Iris pigment epithelial cell (primary cell): Measurements from ENCODE around the gene SH3BP4.

Source experiments
- DNase-seq: peaks from one replicate; pipeline ENCODE4 v3.0.0-alpha.2; 2011; ENCODE audit warnings: low read depth

The SH3BP4 gene

GRCh38 chr2:234945339-234945873, 6.4 kb upstream of the SH3BP4 start:
- DNase-seq = no peak

DNA sequence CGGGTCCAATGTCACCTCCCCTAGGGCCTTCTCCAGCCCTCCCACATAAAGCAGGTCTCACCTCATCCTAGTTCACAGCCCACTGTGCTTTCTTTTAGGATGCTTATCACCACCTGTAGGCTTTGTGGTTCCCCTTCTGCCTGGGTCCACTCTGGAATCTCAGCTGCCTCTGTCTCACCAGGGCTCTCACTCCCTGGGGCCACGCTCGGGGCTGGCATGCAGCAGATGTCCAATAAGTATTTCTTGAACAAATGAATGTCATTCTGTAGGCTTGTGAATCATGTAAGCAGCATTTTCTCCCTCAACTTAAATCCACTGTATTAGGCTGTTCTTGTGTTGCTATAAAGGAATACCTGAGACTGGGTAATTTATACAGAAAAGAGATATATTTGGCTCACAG, 4.3 kb upstream of the SH3BP4 start:
- DNase-seq = peak; percentile 17

- peak; percentile 100 for DNase-seq
Observed at GRCh38 chr2:234949762-234950434, 1.9 kb upstream of the SH3BP4 start.

- DNase-seq = no peak
Observed at GRCh38 chr2:234950435-234950729, 1.4 kb upstream of the SH3BP4 start.

DNA sequence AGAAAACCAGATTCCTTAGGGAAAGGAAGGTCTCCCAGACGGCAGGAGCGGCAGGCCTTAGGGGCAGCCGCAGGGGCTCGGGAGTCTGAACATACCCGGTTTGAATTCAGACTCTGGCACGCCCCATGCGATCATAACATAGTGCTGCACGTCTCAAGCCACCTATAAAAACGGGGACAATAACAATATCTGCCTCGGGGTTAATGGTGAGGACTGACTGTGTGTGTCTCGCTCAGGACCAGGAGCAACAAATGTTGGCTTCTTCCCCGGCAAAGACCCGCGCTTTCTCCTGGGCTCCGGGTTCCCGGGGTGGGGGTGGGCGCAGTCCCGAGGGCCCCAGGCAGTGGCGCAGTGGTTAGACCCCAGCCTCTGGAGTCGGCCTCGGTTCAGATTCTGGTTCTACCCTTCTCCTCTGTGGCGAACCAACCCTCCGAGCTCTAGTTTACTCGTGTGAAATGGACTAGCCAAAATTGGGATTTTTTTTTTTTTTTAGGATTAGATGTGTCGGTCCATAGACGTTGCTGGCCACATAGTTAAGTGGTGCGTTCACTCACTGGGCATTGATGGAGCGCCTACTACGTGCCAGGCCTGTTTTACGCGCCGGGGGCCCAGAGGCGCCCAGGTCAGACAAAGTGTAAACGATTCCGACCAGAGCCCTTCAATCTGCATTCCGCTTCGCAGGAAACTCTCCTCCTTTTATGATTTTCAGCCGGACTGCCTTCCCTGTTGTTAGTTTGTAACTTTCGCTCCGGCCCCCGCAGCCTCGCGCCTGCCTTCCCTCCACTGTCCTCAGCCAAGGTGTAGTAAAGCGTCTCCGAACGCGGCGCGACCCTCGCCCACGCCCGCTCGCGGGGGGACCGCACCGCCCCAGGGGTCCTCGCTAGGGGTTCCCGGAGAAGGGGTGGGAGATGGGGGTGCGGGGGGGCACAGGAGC, 820 bp upstream of the SH3BP4 start:
- DNase-seq = peak; percentile 71

DNA sequence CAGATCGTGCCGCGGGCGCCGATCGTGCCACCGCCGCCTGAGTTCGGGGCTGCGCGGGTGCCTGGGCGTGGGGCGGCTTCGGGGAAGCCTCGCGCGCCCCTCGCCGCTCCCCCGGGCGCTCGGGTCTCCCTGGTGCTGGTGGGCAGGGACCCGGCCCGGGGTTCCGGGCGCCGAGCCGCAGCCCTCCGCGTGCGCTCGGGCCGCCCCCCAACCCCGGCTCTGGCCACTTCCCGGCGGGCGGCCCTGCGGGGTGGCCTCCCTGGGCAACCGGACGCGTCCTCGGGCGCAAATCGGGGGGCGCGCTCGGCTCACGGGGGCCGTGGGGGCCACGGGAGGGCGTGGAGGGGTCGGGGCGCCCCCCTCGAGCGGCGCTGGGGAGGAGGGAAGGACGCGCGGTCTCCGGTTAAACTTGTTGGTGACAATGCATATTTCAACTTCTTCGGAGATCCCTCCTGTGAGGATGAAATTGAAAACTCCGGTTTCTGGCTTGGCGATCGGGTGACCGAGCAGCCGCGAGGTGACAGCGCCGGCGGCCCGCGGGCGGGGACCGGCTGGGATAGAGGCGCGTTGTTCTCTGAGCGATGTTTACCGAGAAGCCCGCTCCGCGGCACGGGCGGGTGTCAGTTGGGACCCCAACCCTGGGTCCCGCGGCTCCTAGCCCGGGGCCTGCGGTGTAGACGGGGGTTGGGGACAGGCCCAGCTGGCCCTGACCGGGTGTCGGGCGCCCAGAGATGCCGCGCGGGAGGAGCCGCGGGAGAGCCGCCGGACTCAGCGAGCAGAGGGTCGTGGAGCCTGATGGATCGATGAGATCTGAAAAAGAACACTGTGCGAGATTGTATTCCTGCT, 676 bp downstream of the SH3BP4 start:
- no peak for DNase-seq

- DNase-seq = peak; percentile 40
Observed at GRCh38 chr2:234953116-234954031, 1.6 kb downstream of the SH3BP4 start.

DNA sequence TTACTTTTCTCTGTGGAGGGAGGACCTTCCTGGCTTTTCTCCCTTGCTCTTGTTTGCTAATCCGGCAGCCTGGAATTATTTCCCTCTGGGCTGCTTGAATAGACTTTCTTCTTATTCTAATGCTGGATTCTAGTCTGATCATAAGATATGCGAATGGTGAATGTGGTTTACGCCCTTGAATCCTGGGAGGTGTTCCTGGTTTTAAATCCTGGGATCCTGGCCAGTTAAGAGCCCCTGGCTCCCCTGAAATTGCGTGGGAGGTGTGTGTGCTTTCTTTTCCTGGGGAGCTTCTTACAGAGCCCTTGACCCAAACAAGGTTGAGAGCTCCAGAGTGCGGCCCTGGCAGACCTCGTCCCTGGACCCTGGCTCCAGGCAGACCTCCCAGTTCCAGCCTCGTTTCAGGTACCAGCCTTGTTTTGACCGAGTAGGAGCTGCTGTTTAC, 2.8 kb downstream of the SH3BP4 start:
- peak; percentile 52 for DNase-seq

GRCh38 chr2:234955091-234955591, 3.3 kb downstream of the SH3BP4 start:
- DNase-seq = no peak

GRCh38 chr2:234955971-234956509, 4.2 kb downstream of the SH3BP4 start:
- DNase-seq = no peak

DNA sequence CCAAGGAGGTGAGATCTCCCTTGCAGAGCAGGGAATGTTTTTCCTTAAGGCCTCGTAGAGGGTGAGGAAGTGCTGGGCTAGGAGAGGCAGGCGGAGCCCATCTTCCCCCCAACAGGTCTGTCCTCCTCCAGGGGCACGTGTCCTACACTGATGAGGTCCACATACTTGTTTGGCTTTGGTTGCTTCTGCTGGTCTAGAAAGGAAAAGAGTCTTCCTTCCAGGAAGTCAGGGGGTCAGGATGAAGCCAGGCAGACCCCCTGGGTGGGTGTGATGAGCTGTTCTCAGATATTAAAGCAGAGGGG, 6.0 kb downstream of the SH3BP4 start:
- DNase-seq = no peak

DNA sequence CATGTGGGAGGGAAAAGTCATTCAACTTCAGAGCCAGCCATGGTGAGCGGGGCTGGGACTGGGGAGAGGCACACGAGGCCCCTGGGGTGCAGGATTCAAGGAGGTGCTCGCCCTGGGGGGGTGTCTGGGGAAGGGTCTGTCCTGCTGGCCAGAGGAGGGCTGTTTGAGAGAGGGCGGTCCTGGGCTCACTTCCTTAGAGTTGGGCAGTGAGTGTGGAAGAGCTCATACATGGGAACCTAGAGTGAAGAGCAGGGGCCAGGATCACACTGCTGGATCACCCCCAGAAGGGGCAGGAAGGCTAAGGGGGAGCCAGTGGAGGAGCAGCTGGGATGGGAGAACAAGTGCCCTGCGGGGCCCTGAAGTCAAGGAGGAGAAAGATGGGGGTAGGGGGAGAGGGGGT, 6.5 kb downstream of the SH3BP4 start:
- no peak for DNase-seq

- no peak for DNase-seq
Observed at GRCh38 chr2:234958746-234959395, 7.1 kb downstream of the SH3BP4 start.

- DNase-seq = no peak
Observed at GRCh38 chr2:234960175-234961088, 8.6 kb downstream of the SH3BP4 start.

GRCh38 chr2:234961784-234962183, 10.0 kb downstream of the SH3BP4 start:
- DNase-seq = no peak

GRCh38 chr2:234963773-234964615, 12.2 kb downstream of the SH3BP4 start:
- peak; percentile 53 for DNase-seq

GRCh38 chr2:234964631-234965461, 13.0 kb downstream of the SH3BP4 start:
- DNase-seq = peak; percentile 22
